HCT116 (cell line): Measurements from ENCODE around the gene DOCK9. TPM values are rescaled to one million over a fixed set of nuclear protein-coding genes. Genes with fewer than 3 reads are reported as not detected.

Source experiments
- ATAC-seq: fragments of 200-7000 bp; cut with Tn5 transposase; 2 replicates; pipeline ENCODE4 v1.9.1; 2020; ENCODE audit warnings: mild to moderate bottlenecking, moderate library complexity
- BruUV-seq: library from RNA; stranded (reverse); fragments of 400-500 nt; replicated peaks from 2 replicates; lab custom pipeline; 2021; lab: Mats Ljungman, UMichigan
- CTCF ChIA-PET: fragments of 300-600 bp; sonication (Branson Sonifier 250); formaldehyde crosslinking; loops from one replicate; lab custom pipeline; 2021; ENCODE audit warnings: antibody characterized with exemption; lab: Charles Lee
- POLR2A ChIA-PET: fragments of 300-600, 350-600 bp; sonication (Branson Sonifier 250); formaldehyde crosslinking; loops from one replicate; lab custom pipeline; 2021; ENCODE audit warnings: antibody characterized with exemption; lab: Charles Lee
- RAD21 ChIA-PET, 2 experiments: fragments of 300-600 bp; sonication (Branson Sonifier 250); formaldehyde crosslinking; loops; one replicate each; lab custom pipeline; 2023; ENCODE audit warnings: low total read pairs in 2 of 2; ENCODE audit not compliant: uncharacterized antibody in 2 of 2, unreplicated experiment in 2 of 2, low non-redundant PET in 1 of 2; lab: Charles Lee
- DNase-seq: peaks from one replicate; pipeline ENCODE4 v3.0.0-alpha.2; 2010; ENCODE audit warnings: low read depth, low spot score
- H2AFZ ChIP-seq: fragments of 200-600 bp; shearing (Covaris generic), sonication (generic); 2 replicates; pipeline ENCODE4 v1.6.1; 2017; ENCODE audit warnings: low read depth, mixed run types, mixed read lengths, antibody characterized with exemption, low read length; ENCODE audit not compliant: poor library complexity, severe bottlenecking
- H3K27ac ChIP-seq: 2 replicates; pipeline ENCODE4 v1.5.1; 2012; ENCODE audit warnings: low read depth, low read length
- H3K27me3 ChIP-seq: fragments of 200-600 bp; sonication (generic); 2 replicates; pipeline ENCODE4 v1.6.1; 2016; ENCODE audit warnings: mixed run types, low read length, mixed read lengths; ENCODE audit not compliant: insufficient read depth
- H3K36me3 ChIP-seq, 2 experiments: fragments of 200-500 bp in 1 of 2; fragments of 200-600 bp in 1 of 2; sonication (Bioruptor generic) in 1 of 2; sonication (generic) in 1 of 2; 2 replicates each; pipeline versions ENCODE4 v1.5.1 to v1.6.1; 2014 to 2016; ENCODE audit warnings: low read length in 2 of 2, inconsistent platforms in 1 of 2, mixed read lengths in 1 of 2, mixed run types in 1 of 2; ENCODE audit not compliant: insufficient read depth in 2 of 2, control insufficient read depth in 1 of 2
- H3K4me1 ChIP-seq, 2 experiments: fragments of 200-600 bp in 1 of 2; sonication (generic) in 1 of 2; 2 replicates each; pipeline versions ENCODE4 v1.5.1 to v1.6.1; 2012 to 2017; ENCODE audit warnings: low read length in 2 of 2, inconsistent platforms in 1 of 2, mild to moderate bottlenecking in 1 of 2, mixed read lengths in 1 of 2, mixed run types in 1 of 2, moderate library complexity in 1 of 2; ENCODE audit not compliant: insufficient read depth in 2 of 2, control insufficient read depth in 1 of 2
- H3K4me2 ChIP-seq: fragments of 200-600 bp; sonication (generic); 2 replicates; pipeline ENCODE4 v1.6.1; 2017; ENCODE audit warnings: mixed run types, low read length, mixed read lengths
- H3K4me3 ChIP-seq, 2 experiments: fragments of 200-600 bp in 1 of 2; sonication (generic) in 1 of 2; replicated peaks in 1 of 2; 2 replicates each; pipeline ENCODE4 v1.5.1; 2011 to 2016; ENCODE audit warnings: low read length in 2 of 2, control low read depth in 1 of 2, low read depth in 1 of 2, mild to moderate bottlenecking in 1 of 2, mixed read lengths in 1 of 2, mixed run types in 1 of 2
- H3K79me2 ChIP-seq: fragments of 200-600 bp; sonication (generic); 2 replicates; pipeline ENCODE4 v1.6.1; 2017; ENCODE audit warnings: mild to moderate bottlenecking, mixed run types, low read length, moderate library complexity, mixed read lengths; ENCODE audit not compliant: insufficient read depth
- H3K9ac ChIP-seq: fragments of 200-600 bp; sonication (generic); 2 replicates; pipeline ENCODE4 v1.6.1; 2016; ENCODE audit warnings: low read length, mixed read lengths
- H3K9me2 ChIP-seq: fragments of 200-600 bp; sonication (generic), shearing (Covaris generic); 2 replicates; pipeline ENCODE4 v1.6.1; 2017; ENCODE audit warnings: mixed run types, mild to moderate bottlenecking, moderate library complexity; ENCODE audit not compliant: insufficient read depth
- H3K9me3 ChIP-seq, 2 experiments: fragments of 200-500 bp in 1 of 2; fragments of 200-600 bp in 1 of 2; sonication (Bioruptor generic) in 1 of 2; sonication (generic) in 1 of 2; 2 replicates each; pipeline ENCODE4 v1.6.1; 2014 to 2017; ENCODE audit warnings: low read length in 2 of 2, mixed read lengths in 2 of 2, inconsistent platforms in 1 of 2, low read depth in 1 of 2, mild to moderate bottlenecking in 1 of 2, mixed run types in 1 of 2, moderate library complexity in 1 of 2; ENCODE audit not compliant: control insufficient read depth in 1 of 2, insufficient read depth in 1 of 2
- H4K20me1 ChIP-seq: fragments of 200-600 bp; sonication (generic), shearing (Covaris generic); 2 replicates; pipeline ENCODE4 v1.6.1; 2017; ENCODE audit warnings: mixed run types, mild to moderate bottlenecking, moderate library complexity; ENCODE audit not compliant: insufficient read depth
- CBX3 ChIP-seq: IDR thresholded peaks from 2 replicates; pipeline ENCODE4 v1.6.1; 2012; ENCODE audit warnings: low read depth
- CEBPB ChIP-seq: IDR thresholded peaks from 2 replicates; pipeline ENCODE4 v1.6.1; 2012; ENCODE audit warnings: low read depth
- EGR1 ChIP-seq: IDR thresholded peaks from 2 replicates; pipeline ENCODE4 v1.6.1; 2012; ENCODE audit warnings: low read depth
- ELF1 ChIP-seq: IDR thresholded peaks from 2 replicates; pipeline ENCODE4 v1.6.1; 2012; ENCODE audit warnings: low read depth, borderline replicate concordance
- EZH2 ChIP-seq: fragments of 200-600 bp; sonication (generic); IDR thresholded peaks from 2 replicates; pipeline ENCODE4 v1.6.1; 2017; ENCODE audit warnings: antibody characterized with exemption, mixed run types
- EZH2phosphoT487 ChIP-seq: fragments of 200-600 bp; IDR thresholded peaks from 2 replicates; pipeline ENCODE4 v1.6.1; 2018; ENCODE audit warnings: antibody characterized with exemption, borderline replicate concordance
- FOSL1 ChIP-seq: IDR thresholded peaks from 2 replicates; pipeline ENCODE4 v1.6.1; 2012; ENCODE audit warnings: low read depth
- JUND ChIP-seq: IDR thresholded peaks from 2 replicates; pipeline ENCODE4 v1.6.1; 2012
- POLR2A ChIP-seq: IDR thresholded peaks from 2 replicates; pipeline ENCODE4 v1.7.0; 2011; ENCODE audit warnings: borderline replicate concordance; ENCODE audit not compliant: insufficient read depth, insufficient read length; ENCODE audit errors: extremely low read depth
- RAD21 ChIP-seq: IDR thresholded peaks from 2 replicates; pipeline ENCODE4 v1.6.1; 2012; ENCODE audit warnings: low read depth, mild to moderate bottlenecking
- SP1 ChIP-seq: IDR thresholded peaks from 2 replicates; pipeline ENCODE4 v1.6.1; 2012; ENCODE audit warnings: low read depth
- SRF ChIP-seq: IDR thresholded peaks from 2 replicates; pipeline ENCODE4 v1.6.1; 2012; ENCODE audit warnings: low read depth
- YY1 ChIP-seq: IDR thresholded peaks from 2 replicates; pipeline ENCODE4 v1.6.1; 2011; ENCODE audit warnings: low read length, low read depth, moderate library complexity, mild to moderate bottlenecking; ENCODE audit not compliant: insufficient replicate concordance; ENCODE audit errors: extremely low read depth
- ZFX ChIP-seq: fragments of 450-650 bp; IDR thresholded peaks from 2 replicates; pipeline ENCODE4 v1.6.1; 2017
- ZNF274 ChIP-seq: fragments of 200-500 bp; sonication (Bioruptor generic); IDR thresholded peaks from 2 replicates; pipeline ENCODE4 v1.6.1; 2014; ENCODE audit warnings: mild to moderate bottlenecking, low read depth, low read length, inconsistent platforms
- intact Hi-C: fragments of 100-400 bp; cut with micrococcal nuclease; formaldehyde crosslinking; loops from 2 replicates; pipeline ENCODE4 v1.10.0; 2022
- total RNA-seq: library from RNA; stranded (reverse); gene quantifications from one replicate; pipeline ENCODE4 v1.2.1, GENCODE V29; 2021; ENCODE audit not compliant: unreplicated experiment
- TF ChIP-seq, protein P1 (sequence below): IDR thresholded peaks from 2 replicates; pipeline ENCODE4 v1.6.1; 2011; ENCODE audit warnings: mild to moderate bottlenecking, low read length, moderate library complexity; ENCODE audit not compliant: insufficient replicate concordance; ENCODE audit errors: extremely low read depth
- TF ChIP-seq, protein P2 (sequence below): IDR thresholded peaks from 2 replicates; pipeline ENCODE4 v1.6.1; 2012; ENCODE audit warnings: low read depth

The DOCK9 gene
- total RNA-seq, 1 experiment from 2014 or later, result 58.8 TPM

DNA sequence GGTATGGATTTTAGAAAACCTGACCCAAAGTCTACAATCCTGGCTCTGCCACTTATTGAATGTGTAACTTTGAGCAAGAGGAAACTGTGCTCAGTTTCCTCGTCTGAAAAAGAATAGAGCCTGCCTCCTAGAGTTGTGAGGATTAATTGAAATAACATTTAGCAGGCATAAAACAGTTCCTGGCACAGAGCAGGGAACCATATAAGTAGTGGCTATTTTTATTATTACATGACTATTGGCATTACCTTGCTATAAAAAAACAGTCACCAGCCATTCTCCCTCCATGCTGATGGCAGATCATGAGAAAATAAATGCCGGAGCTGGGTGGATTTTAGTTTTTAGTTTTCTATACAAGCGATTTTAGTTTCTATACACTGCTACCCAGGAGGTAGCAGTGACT lies 5.8 kb downstream of the DOCK9 start:
- Histone ChIP-seq H3K4me1 (peaks cover 31 to 59% of the 10 kb centered on the region in 2 experiments), H3K27ac (peak overlapping the region; percentile 56), H4K20me1 (no peaks in the 10 kb centered on the region), H3K79me2 (peaks cover 8% of the 10 kb centered on the region; the same call in 1 of the 2 replicates), H3K36me3 (no peaks in the 10 kb centered on the region), H3K4me2 (peak overlapping the region; percentile 73), H3K9ac (peak overlapping the region; percentile 33), H3K27me3 (no peaks in the 10 kb centered on the region), H3K9me2 (no peaks in the 10 kb centered on the region), H3K4me3 (peak overlapping the region in 1 of 2 experiments; percentile 33; a peak in 2 of 4 replicates), H2AFZ (no peak overlapping the region), H3K9me3 (no peaks in the 10 kb centered on the region)
- intact Hi-C loops, result no loop called here
- RAD21 ChIA-PET, result no interaction called here
- TF ChIP-seq FOSL1 (no peak), SP1 (no peak), ZFX (no peak), ELF1 (no peak), JUND (no peak), SRF (no peak), CEBPB (no peak), EZH2 (no peak), ZNF274 (no peak), RAD21 (no peak), EGR1 (no peak), EZH2phosphoT487 (no peak), YY1 (no peak), POLR2A (no peak), CBX3 (no peak)
- TF ChIP-seq, protein P1, sequence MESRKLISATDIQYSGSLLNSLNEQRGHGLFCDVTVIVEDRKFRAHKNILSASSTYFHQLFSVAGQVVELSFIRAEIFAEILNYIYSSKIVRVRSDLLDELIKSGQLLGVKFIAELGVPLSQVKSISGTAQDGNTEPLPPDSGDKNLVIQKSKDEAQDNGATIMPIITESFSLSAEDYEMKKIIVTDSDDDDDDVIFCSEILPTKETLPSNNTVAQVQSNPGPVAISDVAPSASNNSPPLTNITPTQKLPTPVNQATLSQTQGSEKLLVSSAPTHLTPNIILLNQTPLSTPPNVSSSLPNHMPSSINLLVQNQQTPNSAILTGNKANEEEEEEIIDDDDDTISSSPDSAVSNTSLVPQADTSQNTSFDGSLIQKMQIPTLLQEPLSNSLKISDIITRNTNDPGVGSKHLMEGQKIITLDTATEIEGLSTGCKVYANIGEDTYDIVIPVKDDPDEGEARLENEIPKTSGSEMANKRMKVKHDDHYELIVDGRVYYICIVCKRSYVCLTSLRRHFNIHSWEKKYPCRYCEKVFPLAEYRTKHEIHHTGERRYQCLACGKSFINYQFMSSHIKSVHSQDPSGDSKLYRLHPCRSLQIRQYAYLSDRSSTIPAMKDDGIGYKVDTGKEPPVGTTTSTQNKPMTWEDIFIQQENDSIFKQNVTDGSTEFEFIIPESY, result no peak
- TF ChIP-seq, protein P2, sequence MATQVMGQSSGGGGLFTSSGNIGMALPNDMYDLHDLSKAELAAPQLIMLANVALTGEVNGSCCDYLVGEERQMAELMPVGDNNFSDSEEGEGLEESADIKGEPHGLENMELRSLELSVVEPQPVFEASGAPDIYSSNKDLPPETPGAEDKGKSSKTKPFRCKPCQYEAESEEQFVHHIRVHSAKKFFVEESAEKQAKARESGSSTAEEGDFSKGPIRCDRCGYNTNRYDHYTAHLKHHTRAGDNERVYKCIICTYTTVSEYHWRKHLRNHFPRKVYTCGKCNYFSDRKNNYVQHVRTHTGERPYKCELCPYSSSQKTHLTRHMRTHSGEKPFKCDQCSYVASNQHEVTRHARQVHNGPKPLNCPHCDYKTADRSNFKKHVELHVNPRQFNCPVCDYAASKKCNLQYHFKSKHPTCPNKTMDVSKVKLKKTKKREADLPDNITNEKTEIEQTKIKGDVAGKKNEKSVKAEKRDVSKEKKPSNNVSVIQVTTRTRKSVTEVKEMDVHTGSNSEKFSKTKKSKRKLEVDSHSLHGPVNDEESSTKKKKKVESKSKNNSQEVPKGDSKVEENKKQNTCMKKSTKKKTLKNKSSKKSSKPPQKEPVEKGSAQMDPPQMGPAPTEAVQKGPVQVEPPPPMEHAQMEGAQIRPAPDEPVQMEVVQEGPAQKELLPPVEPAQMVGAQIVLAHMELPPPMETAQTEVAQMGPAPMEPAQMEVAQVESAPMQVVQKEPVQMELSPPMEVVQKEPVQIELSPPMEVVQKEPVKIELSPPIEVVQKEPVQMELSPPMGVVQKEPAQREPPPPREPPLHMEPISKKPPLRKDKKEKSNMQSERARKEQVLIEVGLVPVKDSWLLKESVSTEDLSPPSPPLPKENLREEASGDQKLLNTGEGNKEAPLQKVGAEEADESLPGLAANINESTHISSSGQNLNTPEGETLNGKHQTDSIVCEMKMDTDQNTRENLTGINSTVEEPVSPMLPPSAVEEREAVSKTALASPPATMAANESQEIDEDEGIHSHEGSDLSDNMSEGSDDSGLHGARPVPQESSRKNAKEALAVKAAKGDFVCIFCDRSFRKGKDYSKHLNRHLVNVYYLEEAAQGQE, result no peak
- no TSS peak for BruUV-seq
- DNase-seq (no peak), ATAC-seq (peak; percentile 31)
- POLR2A ChIA-PET, result no interaction called here
- CTCF ChIA-PET, result no interaction called here
